Brain microvascular endothelial cell (primary cell): ENCODE results near the gene SEMA6A.
A peak's percentile ranks its signal among the peaks of the same experiment; 100 is the strongest.

Source experiments
- DNase-seq: peaks from one replicate; pipeline ENCODE4 v3.0.0-alpha.2; 2020
- H3K27ac ChIP-seq: fragments of 250-450 bp; sonication (Bioruptor Pico); 2 replicates; pipeline ENCODE4 v1.5.1; 2020; ENCODE audit warnings: mild to moderate bottlenecking, moderate library complexity
- H3K27me3 ChIP-seq: fragments of 250-450 bp; sonication (Bioruptor Pico); replicated peaks from 2 replicates; pipeline ENCODE4 v1.5.1; 2020; ENCODE audit warnings: mild to moderate bottlenecking
- H3K36me3 ChIP-seq: fragments of 250-450 bp; sonication (Bioruptor Pico); replicated peaks from 2 replicates; pipeline ENCODE4 v1.5.1; 2020; ENCODE audit warnings: mild to moderate bottlenecking
- H3K4me3 ChIP-seq: 2 replicates; pipeline ENCODE4 v1.5.1; 2011; ENCODE audit warnings: low read depth, mild to moderate bottlenecking, control low read depth, low read length, moderate library complexity
- in situ Hi-C: cut with HindIII; loops from 2 replicates; pipeline ENCODE4 v1.10.0; 2017; ENCODE audit warnings: low sequenced_read_pairs, low pct_ligation_motif_present
- TF ChIP-seq, protein P1 (sequence below): IDR thresholded peaks from 2 replicates; pipeline ENCODE4 v1.5.1; 2011; ENCODE audit warnings: low read depth, mild to moderate bottlenecking, moderate library complexity, low read length, control low read depth, inconsistent platforms; ENCODE audit errors: missing control alignments

Gene SEMA6A

DNA sequence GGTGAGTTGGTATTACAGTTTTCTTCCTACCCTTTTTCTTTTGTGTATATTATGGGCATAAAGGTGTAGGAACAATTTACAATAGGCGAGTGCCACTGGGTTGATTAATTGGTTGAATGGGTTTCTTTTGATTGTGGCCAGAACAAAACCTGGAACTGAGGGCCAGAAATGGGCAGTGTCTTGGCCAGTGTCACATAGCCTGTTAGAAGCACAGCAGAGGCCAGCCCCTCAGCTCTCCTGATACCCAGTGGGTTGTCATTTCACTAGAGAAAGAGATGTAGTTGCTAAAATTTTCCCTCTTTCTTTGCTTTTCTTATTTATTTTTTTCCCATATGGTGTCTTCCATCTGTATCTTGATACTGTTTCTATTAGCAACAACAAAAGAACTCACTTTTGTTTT lies 38.8 kb upstream of the SEMA6A start:
- Histone ChIP-seq H3K36me3 (no peaks in the 10 kb centered on the region), H3K4me3 (no peak overlapping the region), H3K27ac (no peak overlapping the region), H3K27me3 (no peaks in the 10 kb centered on the region)
- TF ChIP-seq, protein P1, sequence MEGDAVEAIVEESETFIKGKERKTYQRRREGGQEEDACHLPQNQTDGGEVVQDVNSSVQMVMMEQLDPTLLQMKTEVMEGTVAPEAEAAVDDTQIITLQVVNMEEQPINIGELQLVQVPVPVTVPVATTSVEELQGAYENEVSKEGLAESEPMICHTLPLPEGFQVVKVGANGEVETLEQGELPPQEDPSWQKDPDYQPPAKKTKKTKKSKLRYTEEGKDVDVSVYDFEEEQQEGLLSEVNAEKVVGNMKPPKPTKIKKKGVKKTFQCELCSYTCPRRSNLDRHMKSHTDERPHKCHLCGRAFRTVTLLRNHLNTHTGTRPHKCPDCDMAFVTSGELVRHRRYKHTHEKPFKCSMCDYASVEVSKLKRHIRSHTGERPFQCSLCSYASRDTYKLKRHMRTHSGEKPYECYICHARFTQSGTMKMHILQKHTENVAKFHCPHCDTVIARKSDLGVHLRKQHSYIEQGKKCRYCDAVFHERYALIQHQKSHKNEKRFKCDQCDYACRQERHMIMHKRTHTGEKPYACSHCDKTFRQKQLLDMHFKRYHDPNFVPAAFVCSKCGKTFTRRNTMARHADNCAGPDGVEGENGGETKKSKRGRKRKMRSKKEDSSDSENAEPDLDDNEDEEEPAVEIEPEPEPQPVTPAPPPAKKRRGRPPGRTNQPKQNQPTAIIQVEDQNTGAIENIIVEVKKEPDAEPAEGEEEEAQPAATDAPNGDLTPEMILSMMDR = no peak
- no peak for DNase-seq
- in situ Hi-C loops = no loop called here

DNA sequence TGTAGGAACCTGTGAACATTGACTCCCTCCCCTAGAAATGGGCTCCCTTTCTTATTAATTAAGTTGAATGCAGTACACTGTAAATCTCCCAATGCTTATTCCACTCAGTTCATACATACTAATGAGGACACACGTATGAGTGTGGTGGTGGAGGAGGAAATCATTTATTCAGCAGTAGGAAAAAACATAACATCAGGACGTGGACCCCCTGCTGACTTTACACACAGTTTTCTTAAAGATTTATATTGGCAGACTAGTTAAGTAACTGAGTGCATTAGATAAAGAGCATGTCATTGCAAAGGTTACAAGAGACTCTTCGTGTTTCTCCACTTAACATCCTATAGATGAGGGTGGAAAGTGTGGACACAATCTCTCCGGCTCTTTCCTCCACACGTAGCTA lies 37.8 kb upstream of the SEMA6A start:
- TF ChIP-seq, protein P1 = no peak
- Histone ChIP-seq H3K27me3 (no peaks in the 10 kb centered on the region), H3K36me3 (no peaks in the 10 kb centered on the region), H3K4me3 (no peak overlapping the region), H3K27ac (no peak overlapping the region)
- in situ Hi-C loops = no loop called here
- no peak for DNase-seq

DNA sequence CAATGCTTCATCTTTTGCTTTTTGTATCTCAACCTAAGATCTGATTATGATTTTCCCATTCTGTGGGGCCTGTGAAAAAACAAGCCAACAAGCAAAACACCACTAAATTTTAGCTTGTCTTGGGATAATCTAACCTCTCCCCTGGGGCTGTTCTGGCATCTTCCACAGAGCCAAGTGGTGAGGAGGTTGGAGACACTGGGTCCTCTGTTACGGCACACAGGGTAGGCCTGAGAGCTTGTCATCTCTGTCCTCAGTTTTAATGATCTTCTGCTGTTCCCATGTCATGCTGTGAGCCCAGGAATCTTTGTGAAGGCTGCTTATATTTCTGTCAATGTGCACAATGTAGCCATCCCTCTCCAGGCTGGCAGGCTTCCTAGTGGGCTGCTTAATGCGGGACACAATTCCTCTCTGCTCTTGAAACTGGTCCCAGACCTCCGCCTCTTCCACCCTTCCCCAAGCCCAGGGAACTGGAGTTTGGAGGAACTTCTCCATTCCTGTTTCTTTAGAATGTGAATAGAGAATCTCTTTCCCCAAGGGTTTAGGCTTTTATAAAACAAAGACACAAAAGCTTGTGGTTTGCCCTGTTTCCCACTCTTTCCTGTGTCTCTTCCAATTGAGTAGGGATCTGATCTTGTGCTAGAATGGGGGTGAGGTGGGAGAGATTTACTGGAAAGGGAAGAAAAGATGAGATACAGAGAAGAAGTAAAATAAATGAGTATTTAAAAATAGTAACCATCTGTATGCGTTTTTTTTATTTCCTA lies 30.9 kb upstream of the SEMA6A start:
- H3K27me3 ChIP-seq = no peaks in the 10 kb centered on the region
- H3K36me3 ChIP-seq = no peaks in the 10 kb centered on the region
- no peak overlapping the region for H3K4me3 ChIP-seq
- H3K27ac ChIP-seq = no peak overlapping the region
- TF ChIP-seq, protein P1 = no peak
- no peak for DNase-seq
- in situ Hi-C loops = no loop called here

DNA sequence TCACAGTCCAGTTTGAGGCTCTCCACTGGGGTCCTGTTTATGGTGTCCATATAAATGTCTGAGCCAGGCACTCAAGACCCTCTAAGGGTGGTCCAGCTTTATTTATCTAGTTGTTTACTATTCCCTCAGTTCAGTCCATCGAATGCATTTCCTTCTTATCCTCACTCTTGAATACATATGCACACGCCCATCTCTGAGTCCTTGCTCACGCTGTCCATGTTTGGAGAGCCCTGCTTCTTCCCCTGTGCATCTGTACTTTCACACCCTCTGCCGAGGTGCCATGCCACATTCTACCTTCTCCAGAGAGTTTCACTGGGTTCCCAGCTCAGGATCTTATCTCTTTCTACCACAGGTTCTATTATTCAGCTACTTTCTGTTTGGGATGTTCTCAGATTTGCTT lies 30.2 kb upstream of the SEMA6A start:
- TF ChIP-seq, protein P1 = no peak
- H3K36me3 ChIP-seq = no peaks in the 10 kb centered on the region
- no peaks in the 10 kb centered on the region for H3K27me3 ChIP-seq
- no peak for DNase-seq
- no peak overlapping the region for H3K27ac ChIP-seq
- in situ Hi-C loops = no loop called here
- no peak overlapping the region for H3K4me3 ChIP-seq

DNA sequence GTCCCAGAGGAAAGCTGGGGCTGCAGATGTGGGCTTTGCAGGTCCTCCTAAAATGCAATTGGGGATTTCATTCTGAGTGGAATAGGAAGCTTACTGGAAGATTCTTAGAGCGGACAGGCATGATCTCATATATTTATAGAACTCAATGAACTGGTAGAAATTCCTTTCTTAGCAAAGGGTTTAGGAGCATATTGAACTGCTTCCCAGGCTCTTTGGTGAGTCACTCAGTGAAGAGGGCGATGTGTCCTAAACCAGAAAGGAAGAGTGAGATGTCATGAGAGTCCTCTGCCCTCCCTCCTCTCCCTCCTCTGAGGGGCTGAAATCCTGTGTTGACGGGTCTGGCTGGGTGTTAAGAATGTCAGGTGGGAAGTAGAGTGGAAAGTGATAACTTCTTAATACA lies 26.3 kb upstream of the SEMA6A start:
- TF ChIP-seq, protein P1 = no peak
- Histone ChIP-seq H3K4me3 (no peak overlapping the region), H3K27me3 (no peaks in the 10 kb centered on the region), H3K36me3 (no peaks in the 10 kb centered on the region), H3K27ac (no peak overlapping the region)
- DNase-seq = peak; percentile 72
- in situ Hi-C loops = no loop called here

DNA sequence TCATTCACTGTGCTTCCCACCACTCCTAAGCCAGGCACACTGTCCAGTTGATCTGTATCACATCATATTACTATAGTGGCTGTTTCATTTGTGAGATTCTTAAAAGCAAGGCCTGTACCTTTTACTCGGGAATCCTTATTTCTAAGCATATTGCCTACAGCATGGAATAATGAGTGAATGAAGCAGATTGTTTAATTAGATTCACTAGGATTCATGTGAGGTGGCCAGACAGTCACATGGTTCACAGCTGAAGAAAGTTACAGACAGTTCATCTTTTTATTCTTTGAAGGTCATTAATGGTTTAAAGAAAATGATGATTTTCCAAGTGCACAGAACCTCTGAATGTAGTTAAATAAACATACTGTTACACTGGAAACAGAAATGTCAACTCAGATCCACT lies 24.3 kb upstream of the SEMA6A start:
- TF ChIP-seq, protein P1 = no peak
- no peak overlapping the region for H3K27ac ChIP-seq
- no peaks in the 10 kb centered on the region for H3K27me3 ChIP-seq
- no peak overlapping the region for H3K4me3 ChIP-seq
- in situ Hi-C loops = no loop called here
- H3K36me3 ChIP-seq = no peaks in the 10 kb centered on the region
- no peak for DNase-seq
